ENCODE results near the gene GMPPA. TPM values are rescaled to one million over a fixed set of nuclear protein-coding genes. Genes with fewer than 3 reads are reported as not detected.
A peak's percentile ranks its signal among the peaks of the same experiment; 100 is the strongest.

The GMPPA gene
- total RNA-seq, 1 experiment from 2014 or later = 51.9 TPM

DNA sequence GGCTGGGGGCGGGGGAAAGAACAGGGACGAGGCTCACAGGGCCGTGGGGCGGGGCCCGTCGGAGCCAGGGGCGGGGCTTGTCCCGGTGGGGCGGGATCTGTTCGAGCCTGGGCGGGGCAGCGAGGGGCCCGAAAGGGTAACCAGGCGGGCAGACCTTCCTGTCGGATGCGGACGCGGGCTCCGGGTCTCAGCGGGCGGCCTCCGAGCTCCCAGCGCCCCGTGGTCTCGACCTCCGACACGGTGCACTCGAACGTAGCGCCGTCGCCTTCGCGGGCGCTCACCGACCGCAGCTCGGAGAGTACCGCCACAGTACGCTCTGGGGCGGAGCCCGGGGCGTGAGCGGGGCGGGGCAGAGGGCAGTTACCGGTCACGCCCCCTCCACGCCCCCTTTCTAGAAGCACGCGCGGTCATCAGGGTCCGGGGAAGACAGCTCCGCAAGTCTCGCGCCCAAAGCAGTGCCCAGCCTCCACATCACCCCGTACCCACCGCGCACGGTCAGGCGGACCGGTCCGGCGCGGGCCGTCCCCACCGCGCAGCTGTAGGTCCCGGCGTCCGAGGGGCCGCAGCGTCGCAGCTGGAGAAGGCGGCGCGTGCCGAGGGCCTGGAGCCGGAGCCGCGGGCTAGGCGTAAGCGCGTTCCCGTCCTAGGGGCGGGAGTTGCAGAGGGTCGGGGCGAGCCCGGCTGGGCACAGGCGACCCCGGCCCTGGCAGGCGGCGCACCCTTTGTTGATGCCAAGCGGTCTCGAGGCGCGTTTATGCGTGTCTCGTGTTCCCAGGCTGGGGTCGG lies 53.9 kb downstream of the GMPPA start (continued):
- 0 out of 2 replicates have a peak, but pooled peaks have one; percentile 64 for TF ChIP-seq ERG (CRISPR knock-in tag; IDR thresholded peaks at IDR 0.05)
- no peak for TF ChIP-seq ATF6 (CRISPR knock-in tag; IDR thresholded peaks at IDR 0.05)
- TF ChIP-seq ZNF425 (CRISPR knock-in tag; conservative IDR thresholded peaks at IDR 0.05) = no peak
- TF ChIP-seq ZNF219 (CRISPR knock-in tag; IDR thresholded peaks at IDR 0.05; ENCODE audit: borderline replicate concordance) = no peak
- TF ChIP-seq, protein P1, sequence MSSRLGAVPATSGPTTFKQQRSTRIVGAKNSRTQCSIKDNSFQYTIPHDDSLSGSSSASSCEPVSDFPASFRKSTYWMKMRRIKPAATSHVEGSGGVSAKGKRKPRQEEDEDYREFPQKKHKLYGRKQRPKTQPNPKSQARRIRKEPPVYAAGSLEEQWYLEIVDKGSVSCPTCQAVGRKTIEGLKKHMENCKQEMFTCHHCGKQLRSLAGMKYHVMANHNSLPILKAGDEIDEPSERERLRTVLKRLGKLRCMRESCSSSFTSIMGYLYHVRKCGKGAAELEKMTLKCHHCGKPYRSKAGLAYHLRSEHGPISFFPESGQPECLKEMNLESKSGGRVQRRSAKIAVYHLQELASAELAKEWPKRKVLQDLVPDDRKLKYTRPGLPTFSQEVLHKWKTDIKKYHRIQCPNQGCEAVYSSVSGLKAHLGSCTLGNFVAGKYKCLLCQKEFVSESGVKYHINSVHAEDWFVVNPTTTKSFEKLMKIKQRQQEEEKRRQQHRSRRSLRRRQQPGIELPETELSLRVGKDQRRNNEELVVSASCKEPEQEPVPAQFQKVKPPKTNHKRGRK (CRISPR knock-in tag; IDR thresholded peaks at IDR 0.05; ENCODE audit: borderline replicate concordance) = no peak
- TF ChIP-seq ELF4 (CRISPR knock-in tag; IDR thresholded peaks at IDR 0.05; ENCODE audit: low read depth) = 0 out of 2 replicates have a peak, but pooled peaks have one; percentile 45
- TF ChIP-seq, protein P2, sequence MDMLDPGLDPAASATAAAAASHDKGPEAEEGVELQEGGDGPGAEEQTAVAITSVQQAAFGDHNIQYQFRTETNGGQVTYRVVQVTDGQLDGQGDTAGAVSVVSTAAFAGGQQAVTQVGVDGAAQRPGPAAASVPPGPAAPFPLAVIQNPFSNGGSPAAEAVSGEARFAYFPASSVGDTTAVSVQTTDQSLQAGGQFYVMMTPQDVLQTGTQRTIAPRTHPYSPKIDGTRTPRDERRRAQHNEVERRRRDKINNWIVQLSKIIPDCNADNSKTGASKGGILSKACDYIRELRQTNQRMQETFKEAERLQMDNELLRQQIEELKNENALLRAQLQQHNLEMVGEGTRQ (CRISPR knock-in tag; IDR thresholded peaks at IDR 0.05) = peak; percentile 20; the same call in 1 of the 2 replicates
- TF ChIP-seq ZNF138 (CRISPR knock-in tag; conservative IDR thresholded peaks at IDR 0.05) = peak; percentile 88; the same call in 1 of the 2 replicates
- no peak for TF ChIP-seq PRDM15 (CRISPR knock-in tag; IDR thresholded peaks at IDR 0.05)
- TF ChIP-seq FOXP4 (CRISPR knock-in tag; IDR thresholded peaks at IDR 0.05) = peak; percentile 86
- TF ChIP-seq JUN (CRISPR knock-in tag; IDR thresholded peaks at IDR 0.05) = no peak
- TF ChIP-seq, protein P3, sequence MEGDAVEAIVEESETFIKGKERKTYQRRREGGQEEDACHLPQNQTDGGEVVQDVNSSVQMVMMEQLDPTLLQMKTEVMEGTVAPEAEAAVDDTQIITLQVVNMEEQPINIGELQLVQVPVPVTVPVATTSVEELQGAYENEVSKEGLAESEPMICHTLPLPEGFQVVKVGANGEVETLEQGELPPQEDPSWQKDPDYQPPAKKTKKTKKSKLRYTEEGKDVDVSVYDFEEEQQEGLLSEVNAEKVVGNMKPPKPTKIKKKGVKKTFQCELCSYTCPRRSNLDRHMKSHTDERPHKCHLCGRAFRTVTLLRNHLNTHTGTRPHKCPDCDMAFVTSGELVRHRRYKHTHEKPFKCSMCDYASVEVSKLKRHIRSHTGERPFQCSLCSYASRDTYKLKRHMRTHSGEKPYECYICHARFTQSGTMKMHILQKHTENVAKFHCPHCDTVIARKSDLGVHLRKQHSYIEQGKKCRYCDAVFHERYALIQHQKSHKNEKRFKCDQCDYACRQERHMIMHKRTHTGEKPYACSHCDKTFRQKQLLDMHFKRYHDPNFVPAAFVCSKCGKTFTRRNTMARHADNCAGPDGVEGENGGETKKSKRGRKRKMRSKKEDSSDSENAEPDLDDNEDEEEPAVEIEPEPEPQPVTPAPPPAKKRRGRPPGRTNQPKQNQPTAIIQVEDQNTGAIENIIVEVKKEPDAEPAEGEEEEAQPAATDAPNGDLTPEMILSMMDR (IDR thresholded peaks at IDR 0.05) = no peak
- TF ChIP-seq MYBL2 (CRISPR knock-in tag; IDR thresholded peaks at IDR 0.05) = peak; percentile 77; the same call in 1 of the 2 replicates
- TF ChIP-seq SOX15 (CRISPR knock-in tag; IDR thresholded peaks at IDR 0.05) = no peak
- no peak for TF ChIP-seq ZNF396 (CRISPR knock-in tag; IDR thresholded peaks at IDR 0.05; ENCODE audit: borderline replicate concordance)
